CD8-positive, alpha-beta memory T cell (primary cell): ENCODE measurements around the gene TPSD1. TPM values are rescaled to one million over a fixed set of nuclear protein-coding genes. Genes with fewer than 3 reads are reported as not detected.

Experiments used
- CTCF ChIA-PET: fragments of 350-600 bp; sonication (Branson Sonifier 250); formaldehyde crosslinking; loops from one replicate; lab custom pipeline; 2021; ENCODE audit warnings: antibody characterized with exemption; lab: Charles Lee
- POLR2A ChIA-PET: fragments of 350-600 bp; sonication (Branson Sonifier 250); formaldehyde crosslinking; loops from one replicate; lab custom pipeline; 2021; ENCODE audit warnings: antibody characterized with exemption; lab: Charles Lee
- DNase-seq, 5 donors: peaks; one replicate each; pipeline versions ENCODE4 v3.0.0 to v3.0.0-alpha.2; 2020 to 2022; ENCODE audit warnings: mixed read lengths in 1 of 5
- H3K27ac ChIP-seq: one replicate; pipeline ENCODE4 v1.7.0; 2013; ENCODE audit warnings: low read depth, mild to moderate bottlenecking, low read length, moderate library complexity
- H3K27me3 ChIP-seq: 2 replicates; pipeline ENCODE4 v1.7.0; 2013; ENCODE audit warnings: low read length, mild to moderate bottlenecking; ENCODE audit not compliant: insufficient read depth, poor library complexity, severe bottlenecking
- H3K36me3 ChIP-seq: 2 replicates; pipeline ENCODE4 v1.7.0; 2013; ENCODE audit warnings: mild to moderate bottlenecking, low read length, moderate library complexity; ENCODE audit not compliant: insufficient read depth
- H3K4me1 ChIP-seq: 2 replicates; pipeline ENCODE4 v1.7.0; 2013; ENCODE audit warnings: mild to moderate bottlenecking, low read length, moderate library complexity; ENCODE audit not compliant: insufficient read depth
- H3K4me3 ChIP-seq: 2 replicates; pipeline ENCODE4 v1.7.0; 2013; ENCODE audit warnings: mild to moderate bottlenecking, low read length
- H3K9me3 ChIP-seq: 2 replicates; pipeline ENCODE4 v1.7.0; 2013; ENCODE audit warnings: mild to moderate bottlenecking, low read length
- H3K27ac Mint-ChIP-seq, 8 donors: one replicate each; pipeline ENCODE4 v1.8.0; 2020 to 2021; ENCODE audit warnings: mixed read lengths in 8 of 8, mild to moderate bottlenecking in 6 of 8, inconsistent platforms in 3 of 8, moderate library complexity in 3 of 8
- H3K27me3 Mint-ChIP-seq, 2 donors: one replicate each; pipeline ENCODE4 v1.8.0; 2020 to 2021; ENCODE audit warnings: mixed read lengths in 2 of 2, mild to moderate bottlenecking in 1 of 2, moderate library complexity in 1 of 2
- H3K36me3 Mint-ChIP-seq, 3 donors: one replicate each; pipeline ENCODE4 v1.8.0; 2020 to 2021; ENCODE audit warnings: mixed read lengths in 3 of 3, inconsistent platforms in 1 of 3, mild to moderate bottlenecking in 1 of 3
- H3K4me1 Mint-ChIP-seq, 3 donors: one replicate each; pipeline ENCODE4 v1.8.0; 2020 to 2021; ENCODE audit warnings: mixed read lengths in 3 of 3, inconsistent platforms in 1 of 3, mild to moderate bottlenecking in 1 of 3
- H3K4me3 Mint-ChIP-seq, 7 donors: one replicate each; pipeline ENCODE4 v1.8.0; 2020 to 2021; ENCODE audit warnings: mixed read lengths in 7 of 7, mild to moderate bottlenecking in 6 of 7, moderate library complexity in 4 of 7, inconsistent platforms in 2 of 7
- H3K9me3 Mint-ChIP-seq, 5 donors: one replicate each; pipeline ENCODE4 v1.8.0; 2020 to 2022; ENCODE audit warnings: mixed read lengths in 5 of 5, mild to moderate bottlenecking in 3 of 5, moderate library complexity in 2 of 5, inconsistent platforms in 1 of 5
- polyA plus RNA-seq: library from polyadenylated mRNA; unstranded; fragments of 300-500 nt; fragmentation: Illumina TruSeq; gene quantifications from one replicate; pipeline ENCODE4 v1.2.3, GENCODE V29; 2021
- total RNA-seq, 2 experiments: library from RNA; stranded (reverse); gene quantifications; one replicate each; pipeline ENCODE4 v1.2.3, GENCODE V29; 2021

The TPSD1 gene
- total and polyA plus RNA-seq, 3 experiments from 2014 or later: not detected

DNA sequence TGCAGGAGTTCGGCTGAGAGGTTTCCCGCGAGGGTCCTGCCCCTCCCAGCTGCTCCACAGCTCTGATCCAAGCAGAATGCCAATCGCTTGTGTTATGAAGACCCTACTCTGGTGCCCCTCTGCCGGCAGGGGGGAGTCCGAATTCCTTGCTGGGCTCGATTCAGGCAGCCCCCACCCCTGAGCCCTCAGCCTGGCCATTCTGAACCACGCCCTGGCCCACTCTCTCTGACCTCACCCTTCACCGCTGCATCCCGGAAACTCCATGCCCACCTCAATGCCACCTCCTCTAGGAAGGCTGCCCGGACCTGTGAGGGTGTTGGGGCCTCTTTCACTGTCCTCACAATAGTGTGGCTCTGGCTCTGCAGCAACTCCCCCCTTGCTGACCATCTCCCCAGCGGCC is 45.7 kb downstream of the TPSD1 start:
- CTCF ChIA-PET: interaction anchor here (0.7 to 1.8 kb wide), 4 partner anchors 8 to 77 kb away, joined by 3 to 8 read pairs (median 5); partner anchors contain the start of gene UBE2I
- Mint-ChIP-seq H3K9me3 (no peaks in the 10 kb centered on the region), H3K4me3 (peak overlapping the region in 1 of 7 donors; percentile 31), H3K27me3 (peaks cover 11 to 23% of the 10 kb centered on the region in 2 donors), H3K4me1 (peaks cover 11 to 36% (median 14%) of the 10 kb centered on the region in 3 donors), H3K36me3 (no peaks in the 10 kb centered on the region), H3K27ac (peak overlapping the region in 3 of 8 donors; percentile 26 to 76 (median 58))
- no peak for DNase-seq
- no peaks in the 10 kb centered on the region for H3K9me3 ChIP-seq
- H3K27me3 ChIP-seq: no peaks in the 10 kb centered on the region
- H3K4me3 ChIP-seq: no peak overlapping the region
- H3K4me1 ChIP-seq: peaks cover 15% of the 10 kb centered on the region
- H3K27ac ChIP-seq: no peak overlapping the region
- H3K36me3 ChIP-seq: no peaks in the 10 kb centered on the region
- POLR2A ChIA-PET: no interaction called here

DNA sequence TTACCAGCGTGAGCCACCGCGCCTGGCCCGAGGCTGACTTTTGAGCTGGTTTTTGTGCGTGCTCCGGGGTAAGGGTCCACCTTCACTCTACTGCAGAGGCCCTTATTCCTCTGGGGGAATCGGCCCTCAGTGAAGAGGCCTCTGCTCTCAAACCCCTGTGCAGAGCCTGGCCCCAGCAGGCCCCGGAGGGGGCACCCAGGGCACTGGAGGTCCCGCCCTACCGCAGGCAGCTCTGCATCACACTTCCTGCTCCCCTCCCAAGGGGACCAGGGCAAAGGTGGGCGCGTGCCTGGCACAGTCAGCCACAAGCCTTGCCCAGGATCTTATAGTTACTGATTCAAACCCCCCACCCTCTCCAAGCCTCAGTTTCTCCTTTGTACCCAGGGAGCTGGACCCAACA is 50.0 kb downstream of the TPSD1 start:
- Mint-ChIP-seq H3K4me3 (peak overlapping the region in 1 of 7 donors; percentile 52), H3K9me3 (no peaks in the 10 kb centered on the region), H3K36me3 (peaks cover 0 to 9% (median 0%) of the 10 kb centered on the region in 3 donors), H3K27ac (peak overlapping the region in 1 of 8 donors; percentile 33), H3K4me1 (peaks cover 20 to 45% (median 24%) of the 10 kb centered on the region in 3 donors), H3K27me3 (no peaks in the 10 kb centered on the region)
- no peaks in the 10 kb centered on the region for H3K27me3 ChIP-seq
- ChIA-PET CTCF (interaction anchor here (0.7 kb wide), 1 partner anchor 10 kb away, joined by 4 read pairs; no protein-coding TSS in a partner anchor), POLR2A (no interaction called here)
- DNase-seq: peak in 1 of 5 donors; percentile 41
- H3K4me1 ChIP-seq: peaks cover 20% of the 10 kb centered on the region
- no peak overlapping the region for H3K4me3 ChIP-seq
- H3K27ac ChIP-seq: no peak overlapping the region
- H3K36me3 ChIP-seq: no peaks in the 10 kb centered on the region
- H3K9me3 ChIP-seq: no peaks in the 10 kb centered on the region

DNA sequence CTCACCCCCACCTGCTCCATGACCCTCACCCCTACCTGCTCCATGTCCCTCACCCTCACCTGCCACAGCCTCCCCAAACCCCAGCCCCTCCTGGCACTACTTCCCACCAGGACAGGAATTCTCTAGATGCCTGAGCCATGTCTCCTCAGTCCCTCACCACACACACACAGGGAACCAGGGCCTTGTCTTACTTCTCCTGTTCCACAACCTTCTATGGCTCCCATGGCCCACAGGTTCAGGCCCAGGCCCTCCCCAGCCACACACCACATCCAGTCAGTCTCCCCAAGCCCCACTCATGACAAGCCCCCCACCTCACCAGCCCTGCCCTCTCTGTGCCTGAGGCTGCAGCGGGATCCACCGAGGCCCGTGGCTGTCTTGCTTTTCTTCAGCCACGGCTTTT is 50.5 kb downstream of the TPSD1 start:
- POLR2A ChIA-PET: no interaction called here
- peak overlapping the region in 6 of 8 donors; percentile 13 to 70 (median 45) for H3K27ac Mint-ChIP-seq
- H3K27me3 ChIP-seq: no peaks in the 10 kb centered on the region
- CTCF ChIA-PET: no interaction called here
- no peak overlapping the region for H3K4me3 ChIP-seq
- no peaks in the 10 kb centered on the region for H3K36me3 ChIP-seq
- no peaks in the 10 kb centered on the region for H3K27me3 Mint-ChIP-seq
- H3K9me3 Mint-ChIP-seq: no peaks in the 10 kb centered on the region
- H3K4me1 Mint-ChIP-seq: peaks cover 25 to 50% (median 28%) of the 10 kb centered on the region in 3 donors
- DNase-seq: no peak
- H3K4me1 ChIP-seq: peaks cover 25% of the 10 kb centered on the region
- H3K36me3 Mint-ChIP-seq: peaks cover 0 to 13% (median 0%) of the 10 kb centered on the region in 3 donors
- peak overlapping the region in 6 of 7 donors; percentile 34 to 87 (median 56) for H3K4me3 Mint-ChIP-seq
- H3K27ac ChIP-seq: no peak overlapping the region
- H3K9me3 ChIP-seq: no peaks in the 10 kb centered on the region

DNA sequence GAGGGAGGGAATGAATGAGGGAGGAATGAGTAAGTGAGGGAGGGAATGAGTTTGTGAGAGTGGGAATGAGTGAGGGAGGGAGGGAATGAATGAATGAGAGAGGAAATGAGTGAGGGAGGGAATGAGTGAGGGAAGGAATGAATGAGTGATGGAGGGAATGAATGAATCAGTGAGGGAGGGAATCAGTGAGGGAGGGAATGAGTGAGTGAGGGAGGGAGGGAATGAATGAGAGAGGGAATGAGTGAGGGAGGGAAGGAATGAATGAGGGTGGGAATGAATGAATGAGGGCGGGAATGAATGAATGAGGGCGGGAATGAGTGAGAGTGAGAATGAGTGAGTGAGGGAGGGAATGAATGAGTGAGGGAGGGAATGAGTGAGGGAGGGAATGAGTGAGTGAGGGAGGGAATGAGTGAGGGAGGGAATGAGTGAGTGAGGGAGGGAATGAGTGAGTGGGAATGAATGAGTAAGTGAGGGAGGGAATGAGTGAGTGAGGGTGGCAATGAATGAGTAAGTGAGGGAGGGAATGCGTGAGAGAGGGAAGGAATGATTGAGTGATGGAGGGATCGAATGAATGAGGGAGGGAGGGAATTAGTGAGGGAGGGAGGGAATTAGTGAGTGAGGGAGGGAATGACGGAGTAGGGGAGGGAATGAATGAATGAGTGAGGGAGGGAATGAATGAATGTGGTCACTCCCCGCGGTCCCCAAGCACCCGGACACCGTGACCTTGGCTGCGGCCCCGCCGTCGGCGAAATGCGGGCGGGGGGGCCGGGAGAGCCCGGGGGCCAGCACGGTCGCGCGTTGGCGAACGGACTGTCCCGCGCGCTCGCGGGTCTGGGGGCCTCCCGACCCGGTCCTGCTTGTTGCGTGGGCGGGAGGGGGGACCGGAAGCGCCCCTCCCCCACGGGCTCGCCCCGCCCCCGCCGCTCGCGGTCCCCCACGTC is 52.4 kb downstream of the TPSD1 start:
- Histone ChIP-seq H3K36me3 (peaks cover 6% of the 10 kb centered on the region), H3K4me1 (peaks cover 44% of the 10 kb centered on the region), H3K27ac (peak overlapping the region; percentile 100), H3K9me3 (no peaks in the 10 kb centered on the region), H3K27me3 (no peaks in the 10 kb centered on the region), H3K4me3 (peak overlapping the region; percentile 84)
- H3K27me3 Mint-ChIP-seq: no peaks in the 10 kb centered on the region
- H3K27ac Mint-ChIP-seq: peak overlapping the region in 5 of 8 donors; percentile 70 to 100 (median 99)
- POLR2A ChIA-PET: interaction anchor here (1.8 kb wide), 3 partner anchors 22 to 112 kb away, joined by 7 to 14 read pairs (median 11); partner anchors contain the start of gene UQCC4
- peaks cover 0 to 25% (median 0%) of the 10 kb centered on the region in 3 donors for H3K36me3 Mint-ChIP-seq
- CTCF ChIA-PET: interaction anchor here (1.0 to 1.6 kb wide), 3 partner anchors 24 to 53 kb away, joined by 3 to 6 read pairs (median 4); no protein-coding TSS in a partner anchor
- H3K9me3 Mint-ChIP-seq: no peaks in the 10 kb centered on the region
- H3K4me3 Mint-ChIP-seq: peak overlapping the region; percentile 87 to 96 (median 90)
- DNase-seq: no peak
- peaks cover 33 to 58% (median 36%) of the 10 kb centered on the region in 3 donors for H3K4me1 Mint-ChIP-seq

Other genes starting within 250 kb of the TPSD1 start
- not detected for gene SSTR5, start 183.3 kb upstream of the TPSD1 start, total RNA-seq
- gene SSTR5, start 183.3 kb upstream of the TPSD1 start, polyA plus RNA-seq: not detected
- not detected for gene C1QTNF8, start 159.8 kb upstream of the TPSD1 start, total RNA-seq
- gene C1QTNF8, start 159.8 kb upstream of the TPSD1 start, polyA plus RNA-seq: not detected
- under 1 TPM; 0.31 to 0.42 TPM for gene CACNA1H, start 103.0 kb upstream of the TPSD1 start, total RNA-seq
- gene CACNA1H, start 103.0 kb upstream of the TPSD1 start, polyA plus RNA-seq: 0.40 TPM
- gene TPSG1, start 30.8 kb upstream of the TPSD1 start, total RNA-seq: not detected
- not detected for gene TPSG1, start 30.8 kb upstream of the TPSD1 start, polyA plus RNA-seq
- gene TPSB2, start 25.9 kb upstream of the TPSD1 start, total RNA-seq: not detected
- not detected for gene TPSB2, start 25.9 kb upstream of the TPSD1 start, polyA plus RNA-seq
- not detected for gene TPSAB1, start 15.4 kb upstream of the TPSD1 start, total RNA-seq
- gene TPSAB1, start 15.4 kb upstream of the TPSD1 start, polyA plus RNA-seq: not detected
- 100 to 1,000 TPM; 238 to 257 TPM for gene UBE2I, start 53.6 kb downstream of the TPSD1 start, total RNA-seq
- gene UBE2I, start 53.6 kb downstream of the TPSD1 start, polyA plus RNA-seq: 101 TPM
- gene BAIAP3, start 77.6 kb downstream of the TPSD1 start, total RNA-seq: 1 to 10 TPM; 7.2 to 7.5 TPM
- 8.3 TPM for gene BAIAP3, start 77.6 kb downstream of the TPSD1 start, polyA plus RNA-seq
- 100 to 1,000 TPM in 1 of 2 experiments, 10 to 100 TPM in 1; 91.8 to 102 TPM for gene TSR3, start 95.8 kb downstream of the TPSD1 start, total RNA-seq
- 109 TPM for gene TSR3, start 95.8 kb downstream of the TPSD1 start, polyA plus RNA-seq
- 10 to 100 TPM; 32.3 to 34.4 TPM for gene GNPTG, start 95.9 kb downstream of the TPSD1 start, total RNA-seq
- 63.3 TPM for gene GNPTG, start 95.9 kb downstream of the TPSD1 start, polyA plus RNA-seq
- gene UNKL, start 158.6 kb downstream of the TPSD1 start, total RNA-seq: 10 to 100 TPM; 32.9 to 38.0 TPM
- 8.1 TPM for gene UNKL, start 158.6 kb downstream of the TPSD1 start, polyA plus RNA-seq
- 10 to 100 TPM; 27.0 to 27.2 TPM for gene UQCC4, start 164.7 kb downstream of the TPSD1 start, total RNA-seq
- gene UQCC4, start 164.7 kb downstream of the TPSD1 start, polyA plus RNA-seq: 33.7 TPM
- gene PERCC1, start 175.0 kb downstream of the TPSD1 start, total RNA-seq: under 1 TPM; 0.33 to 0.48 TPM
- gene PERCC1, start 175.0 kb downstream of the TPSD1 start, polyA plus RNA-seq: not detected
- gene CCDC154, start 188.5 kb downstream of the TPSD1 start, total RNA-seq: 1 to 10 TPM; 2.3 to 2.8 TPM
- gene CCDC154, start 188.5 kb downstream of the TPSD1 start, polyA plus RNA-seq: not detected
- gene CLCN7, start 219.0 kb downstream of the TPSD1 start, total RNA-seq: 10 to 100 TPM; 52.8 to 59.1 TPM
- gene CLCN7, start 219.0 kb downstream of the TPSD1 start, polyA plus RNA-seq: 29.3 TPM
- gene PTX4, start 232.9 kb downstream of the TPSD1 start, total RNA-seq: not detected
- not detected for gene PTX4, start 232.9 kb downstream of the TPSD1 start, polyA plus RNA-seq
- 10 to 100 TPM; 84.7 to 84.9 TPM for gene TELO2, start 237.3 kb downstream of the TPSD1 start, total RNA-seq
- 14.0 TPM for gene TELO2, start 237.3 kb downstream of the TPSD1 start, polyA plus RNA-seq